ENCODE data around the gene NIT2. TPM values are rescaled to one million over a fixed set of nuclear protein-coding genes. Genes with fewer than 3 reads are reported as not detected.

Gene NIT2
- total and polyA plus RNA-seq, 9 of the 15 experiments (the other 6 are each of a cell fraction or from before 2014, with no cell fraction given) = 11.4 to 62.2 (median 22.1) TPM

- no peak overlapping the region for H2AFZ ChIP-seq (ENCODE audit: low read depth, low read length)
- H3K27me3 ChIP-seq (ENCODE audit: control insufficient read depth in 2 of 2, insufficient read depth in 2 of 2, low read length in 2 of 2) = no peaks in the 10 kb centered on the region
- H3K36me3 ChIP-seq (ENCODE audit: control insufficient read depth, insufficient read depth, low read length) = peaks cover 39% of the 10 kb centered on the region; the same call in 2 of the 3 replicates
- ATAC-seq (no peak), FAIRE-seq (no peak), DNase-seq (ENCODE audit: extremely low read depth in 1 of 4, low spot score in 3 of 4) (no peak)
- H3K4me3 ChIP-seq = no peak overlapping the region
- no TSS peak for BruUV-seq (replicated peaks)
- ChIA-PET POLR2A (interaction anchor here (1.1 to 1.6 kb wide), 3 partner anchors 9 to 14 kb away, joined by 3 to 4 read pairs (median 3); partner anchors contain the start of gene NIT2), CTCF (ENCODE audit: low intra/inter-chr PET ratio) (interaction anchor here (0.6 kb wide), 1 partner anchor 34 kb away, joined by 3 read pairs; no protein-coding TSS in a partner anchor)
- H3K9me3 ChIP-seq (replicated peaks; ENCODE audit: control insufficient read depth, insufficient read depth, low read depth, low read length) = no peaks in the 10 kb centered on the region
- no peaks in the 10 kb centered on the region for H4K20me1 ChIP-seq (replicated peaks; ENCODE audit: control insufficient read depth, insufficient read depth, low read length)
- H3K4me1 ChIP-seq (replicated peaks in 1 of 2; ENCODE audit: control insufficient read depth in 2 of 2, insufficient read depth in 2 of 2, low read length in 2 of 2) = no peaks in the 10 kb centered on the region; a peak in 1 of 5 replicates
- H3K27ac ChIP-seq (ENCODE audit: extremely low read depth, low read depth, low read length) = no peak overlapping the region
- intact Hi-C loops (cut with micrococcal nuclease) = no loop called here
- no peaks in the 10 kb centered on the region for H3K9me1 ChIP-seq (ENCODE audit: control insufficient read depth, insufficient read depth, low read length)
- H3K4me2 ChIP-seq (ENCODE audit: insufficient read depth, low read length) = no peak overlapping the region
- no peak overlapping the region for H3K9ac ChIP-seq (ENCODE audit: insufficient read depth in 1 of 2, low read depth in 2 of 2, low read length in 2 of 2)
- WGBS (ENCODE audit: insufficient coverage, low coverage, missing lambda C conversion rate) = 86% methylated on average over 4 of the region's 5 CpGs
- H3K79me2 ChIP-seq (ENCODE audit: control insufficient read depth, insufficient read depth, low read length) = no peaks in the 10 kb centered on the region
- in situ Hi-C loops (cut with MboI) = no loop called here
- TF ChIP-seq ZMIZ1 (IDR thresholded peaks at IDR 0.05; ENCODE audit: low read depth in 2 of 2, low read length in 2 of 2) = no peak
- TF ChIP-seq CBFA2T3 (IDR thresholded peaks at IDR 0.05) = no peak
- TF ChIP-seq ZNF174 (CRISPR knock-in tag; IDR thresholded peaks at IDR 0.05) = no peak
- no peak for TF ChIP-seq CBX8 (IDR thresholded peaks at IDR 0.05; ENCODE audit: borderline replicate concordance, extremely low read depth, low read depth, low read length, poor library complexity, severe bottlenecking)
- no peak for TF ChIP-seq ZSCAN29 (IDR thresholded peaks at IDR 0.05)
- TF ChIP-seq CGGBP1 (CRISPR knock-in tag; IDR thresholded peaks at IDR 0.05) = no peak
- no peak for TF ChIP-seq ZNF57 (CRISPR knock-in tag; IDR thresholded peaks at IDR 0.05)
- TF ChIP-seq ZNF282 (CRISPR knock-in tag; IDR thresholded peaks at IDR 0.05) = no peak
- no peak for TF ChIP-seq FOXM1 (IDR thresholded peaks at IDR 0.05; ENCODE audit: low read depth)
- no peak for TF ChIP-seq FOXM1 (CRISPR knock-in tag; IDR thresholded peaks at IDR 0.05; ENCODE audit: low read depth)
- TF ChIP-seq MAFF (IDR thresholded peaks at IDR 0.05; ENCODE audit: low read length) = no peak
- no peak for TF ChIP-seq NFXL1 (CRISPR knock-in tag; IDR thresholded peaks at IDR 0.05)
- TF ChIP-seq NKRF (IDR thresholded peaks at IDR 0.05; ENCODE audit: borderline replicate concordance) = no peak
- no peak for TF ChIP-seq STAG1 (CRISPR knock-in tag; IDR thresholded peaks at IDR 0.05; ENCODE audit: borderline replicate concordance)
- TF ChIP-seq MEIS2 (IDR thresholded peaks at IDR 0.05; ENCODE audit: partially characterized antibody) = no peak
Observed at GRCh38 chr3:100348727-100349126, 14.2 kb downstream of the NIT2 start.
